H9 (cell line): ENCODE measurements around the gene ENTPD6. TPM values are rescaled to one million over a fixed set of nuclear protein-coding genes. Genes with fewer than 3 reads are reported as not detected.

ENCODE experiments used
- DNase-seq: peaks from one replicate; pipeline ENCODE4 v3.0.0-alpha.2; 2017
- H2AFZ ChIP-seq: one replicate; pipeline ENCODE4 v1.6.1; 2013; ENCODE audit warnings: mild to moderate bottlenecking, low read length, control low read depth, moderate library complexity
- H2AK5ac ChIP-seq: 2 replicates; pipeline ENCODE4 v1.6.1; 2013; ENCODE audit warnings: low read length, control low read depth, mixed read lengths; ENCODE audit not compliant: insufficient read length
- H2BK120ac ChIP-seq: one replicate; pipeline ENCODE4 v1.6.1; 2013; ENCODE audit warnings: low read depth, mild to moderate bottlenecking, low read length, control low read depth, inconsistent platforms; ENCODE audit not compliant: poor library complexity, severe bottlenecking
- H2BK12ac ChIP-seq: 2 replicates; pipeline ENCODE4 v1.6.1; 2013; ENCODE audit warnings: low read length, control low read depth, mixed read lengths, low read depth; ENCODE audit not compliant: insufficient read length
- H2BK15ac ChIP-seq: 2 replicates; pipeline ENCODE4 v1.6.1; 2013; ENCODE audit warnings: low read depth, low read length, control low read depth
- H2BK20ac ChIP-seq: one replicate; pipeline ENCODE4 v1.6.1; 2013; ENCODE audit warnings: low read depth, mild to moderate bottlenecking, low read length, control low read depth, inconsistent platforms; ENCODE audit not compliant: poor library complexity, severe bottlenecking
- H2BK5ac ChIP-seq: 2 replicates; pipeline ENCODE4 v1.6.1; 2013; ENCODE audit warnings: low read length, control low read depth, mixed read lengths; ENCODE audit not compliant: insufficient read length
- H3K14ac ChIP-seq: 2 replicates; pipeline ENCODE4 v1.6.1; 2013; ENCODE audit warnings: low read length, control low read depth; ENCODE audit not compliant: insufficient read depth
- H3K18ac ChIP-seq: 2 replicates; pipeline ENCODE4 v1.6.1; 2013; ENCODE audit warnings: low read depth, mild to moderate bottlenecking, mixed read lengths, low read length, control low read depth; ENCODE audit not compliant: insufficient read length
- H3K23ac ChIP-seq: 2 replicates; pipeline ENCODE4 v1.6.1; 2013; ENCODE audit warnings: low read length, control low read depth, mixed read lengths, low read depth; ENCODE audit not compliant: insufficient read length
- H3K23me2 ChIP-seq: 2 replicates; pipeline ENCODE4 v1.6.1; 2013; ENCODE audit warnings: low read depth, mild to moderate bottlenecking, mixed read lengths, low read length, control low read depth; ENCODE audit not compliant: insufficient read length, poor library complexity, severe bottlenecking
- H3K27ac ChIP-seq: 2 replicates; pipeline ENCODE4 v1.5.1; 2013; ENCODE audit warnings: low read length, control low read depth, mixed read lengths, low read depth; ENCODE audit not compliant: insufficient read length
- H3K27me3 ChIP-seq: 2 replicates; pipeline ENCODE4 v1.6.1; 2013; ENCODE audit warnings: low read length, control low read depth, inconsistent platforms; ENCODE audit not compliant: insufficient read depth
- H3K4ac ChIP-seq: 2 replicates; pipeline ENCODE4 v1.6.1; 2013; ENCODE audit warnings: low read depth, mild to moderate bottlenecking, control low read depth, inconsistent platforms, low read length, moderate library complexity
- H3K4me1 ChIP-seq: 2 replicates; pipeline ENCODE4 v1.6.1; 2013; ENCODE audit warnings: low read length, control low read depth, inconsistent platforms; ENCODE audit not compliant: insufficient read depth
- H3K4me2 ChIP-seq: 2 replicates; pipeline ENCODE4 v1.6.1; 2013; ENCODE audit warnings: low read length, control low read depth, mixed read lengths; ENCODE audit not compliant: insufficient read length, insufficient read depth
- H3K56ac ChIP-seq: 2 replicates; pipeline ENCODE4 v1.6.1; 2013; ENCODE audit warnings: low read depth, mild to moderate bottlenecking, mixed read lengths, low read length, control low read depth; ENCODE audit not compliant: insufficient read length
- H3K79me1 ChIP-seq: 2 replicates; pipeline ENCODE4 v1.6.1; 2013; ENCODE audit warnings: low read depth, mild to moderate bottlenecking, moderate library complexity, low read length, control low read depth, inconsistent platforms; ENCODE audit not compliant: insufficient read depth, poor library complexity, severe bottlenecking
- H3K79me2 ChIP-seq: 2 replicates; pipeline ENCODE4 v1.6.1; 2013; ENCODE audit warnings: low read length, control low read depth, inconsistent platforms; ENCODE audit not compliant: insufficient read depth
- H3K9ac ChIP-seq: 2 replicates; pipeline ENCODE4 v1.6.1; 2013; ENCODE audit warnings: low read length, control low read depth, mixed read lengths; ENCODE audit not compliant: insufficient read length; ENCODE audit errors: extremely low read depth
- H3K9me3 ChIP-seq: one replicate; pipeline ENCODE4 v1.6.1; 2013; ENCODE audit warnings: low read depth, low read length, inconsistent platforms; ENCODE audit not compliant: control insufficient read depth
- H3T11ph ChIP-seq: one replicate; pipeline ENCODE4 v1.6.1; 2013; ENCODE audit warnings: mild to moderate bottlenecking, low read length, control low read depth, inconsistent platforms
- H4K20me1 ChIP-seq: one replicate; pipeline ENCODE4 v1.6.1; 2013; ENCODE audit not compliant: control insufficient read depth, insufficient read length, insufficient read depth
- H4K5ac ChIP-seq: 2 replicates; pipeline ENCODE4 v1.6.1; 2013; ENCODE audit warnings: low read depth, mild to moderate bottlenecking, mixed read lengths, low read length, control low read depth; ENCODE audit not compliant: insufficient read length
- H4K8ac ChIP-seq: replicated peaks from 2 replicates; pipeline ENCODE4 v1.6.1; 2013; ENCODE audit warnings: low read length, control low read depth, mixed read lengths, low read depth; ENCODE audit not compliant: insufficient read length
- H4K91ac ChIP-seq: 2 replicates; pipeline ENCODE4 v1.6.1; 2013; ENCODE audit warnings: low read depth, mild to moderate bottlenecking, moderate library complexity, mixed read lengths, low read length, control low read depth; ENCODE audit not compliant: insufficient read length
- H3K27ac Mint-ChIP-seq, 3 experiments: 2 replicates in 2 of 3; 3 replicates in 1 of 3; pipeline ENCODE4 v1.8.0; 2020 to 2021; ENCODE audit warnings: mixed read lengths in 3 of 3, mild to moderate bottlenecking in 1 of 3, moderate library complexity in 1 of 3
- H3K27me3 Mint-ChIP-seq: 2 replicates; pipeline ENCODE4 v1.8.0; 2021; ENCODE audit warnings: low read depth, mild to moderate bottlenecking, moderate library complexity, mixed read lengths
- H3K36me3 Mint-ChIP-seq, 3 experiments: 2 replicates in 2 of 3; 3 replicates in 1 of 3; pipeline ENCODE4 v1.8.0; 2020 to 2021; ENCODE audit warnings: low read depth in 3 of 3, mixed read lengths in 3 of 3; ENCODE audit not compliant: insufficient read depth in 1 of 3
- H3K4me1 Mint-ChIP-seq, 2 experiments: 2 replicates each; pipeline ENCODE4 v1.8.0; 2020; ENCODE audit warnings: mixed read lengths in 2 of 2
- H3K4me3 Mint-ChIP-seq, 2 experiments: 2 replicates in 1 of 2; 3 replicates in 1 of 2; pipeline ENCODE4 v1.8.0; 2020 to 2021; ENCODE audit warnings: mild to moderate bottlenecking in 2 of 2, mixed read lengths in 2 of 2, moderate library complexity in 1 of 2
- H3K9me3 Mint-ChIP-seq, 2 experiments: 2 replicates in 1 of 2; 3 replicates in 1 of 2; pipeline ENCODE4 v1.8.0; 2020; ENCODE audit warnings: mild to moderate bottlenecking in 2 of 2, mixed read lengths in 2 of 2, moderate library complexity in 1 of 2
- CTCF ChIP-seq: fragments of 200-600 bp; sonication (generic); conservative IDR thresholded peaks from 3 replicates; pipeline ENCODE4 v1.8.0; 2021; ENCODE audit warnings: antibody characterized with exemption, mild to moderate bottlenecking
- WGBS: extraction: QIAGEN DNeasy Blood & Tissue Kit; methylation state at CpG from one replicate; pipeline ENCODE4 v1.1.7; 2013; ENCODE audit warnings: missing lambda C conversion rate, low lambda C conversion rate, mixed read lengths; ENCODE audit not compliant: insufficient read length; ENCODE audit errors: extremely low coverage; 5-methylcytosine and 5-hydroxymethylcytosine counted together
- total RNA-seq: library from RNA; stranded (reverse); gene quantifications from 2 replicates; pipeline ENCODE4 v1.2.1, GENCODE V29; 2021

ENTPD6 gene
- total RNA-seq, 1 experiment from 2014 or later, result 57.4 TPM

- no peak for DNase-seq
- H3K4me2 ChIP-seq, result no peak overlapping the region
- no peak overlapping the region for H4K91ac ChIP-seq
- no peak overlapping the region for H4K5ac ChIP-seq
- no peak for TF ChIP-seq CTCF
- H3K23me2 ChIP-seq, result no peaks in the 10 kb centered on the region
- no peak overlapping the region for H3T11ph ChIP-seq
- H3K79me1 ChIP-seq, result no peaks in the 10 kb centered on the region
- H4K8ac ChIP-seq, result no peak overlapping the region
- H2BK15ac ChIP-seq, result no peak overlapping the region
- H3K9me3 ChIP-seq, result no peaks in the 10 kb centered on the region
- WGBS, result no CpG with 5 or more reads among the region's 7 CpGs
- H3K36me3 Mint-ChIP-seq, result peaks cover 5 to 66% (median 34%) of the 10 kb centered on the region in 3 experiments; a peak in 6 of 7 replicates
- H4K20me1 ChIP-seq, result no peaks in the 10 kb centered on the region
- H3K23ac ChIP-seq, result no peak overlapping the region
- H3K4me1 Mint-ChIP-seq, result peaks cover 0 to 2% of the 10 kb centered on the region in 2 experiments; a peak in 1 of 4 replicates
- no peak overlapping the region for H2BK12ac ChIP-seq
- H3K9ac ChIP-seq, result no peak overlapping the region
- no peak overlapping the region for H3K4ac ChIP-seq
- H3K27ac Mint-ChIP-seq, result no peak overlapping the region
- no peak overlapping the region for H3K18ac ChIP-seq
- H3K56ac ChIP-seq, result no peak overlapping the region
- no peak overlapping the region for H3K4me3 Mint-ChIP-seq
- H3K4me1 ChIP-seq, result no peaks in the 10 kb centered on the region
- no peak overlapping the region for H3K27ac ChIP-seq
- H2AK5ac ChIP-seq, result no peak overlapping the region
- no peak overlapping the region for H3K14ac ChIP-seq
- H2BK20ac ChIP-seq, result no peak overlapping the region
- H2BK5ac ChIP-seq, result no peak overlapping the region
- H3K9me3 Mint-ChIP-seq, result no peaks in the 10 kb centered on the region
- H3K79me2 ChIP-seq, result no peaks in the 10 kb centered on the region
- no peaks in the 10 kb centered on the region for H3K27me3 Mint-ChIP-seq
- H2AFZ ChIP-seq, result no peak overlapping the region
- H3K27me3 ChIP-seq, result no peaks in the 10 kb centered on the region; the same call in 1 of the 2 replicates
- no peak overlapping the region for H2BK120ac ChIP-seq
Observed at GRCh38 chr20:25214426-25214790, 18.9 kb downstream of the ENTPD6 start.
